ENCODE data around the gene GSTCD. TPM values are rescaled to one million over a fixed set of nuclear protein-coding genes. Genes with fewer than 3 reads are reported as not detected.
"Not testable (repeated sequence)": the region's sequence is repeated elsewhere in the genome, so short reads cannot be mapped to it uniquely, and the experiment has no call there.

GSTCD gene
- total RNA-seq, 1 experiment from 2014 or later, result 21.3 TPM

- H3K4me3 Mint-ChIP-seq (ENCODE audit: unreplicated experiment), result no peak overlapping the region
- peaks cover 9% of the 10 kb centered on the region for H3K4me1 Mint-ChIP-seq (ENCODE audit: low read depth, unreplicated experiment)
- no peak for DNase-seq
- TF ChIP-seq CTCF (IDR thresholded peaks at IDR 0.05; ENCODE audit: insufficient read depth in 1 of 2, low read depth in 1 of 2, low read length in 1 of 2, severe bottlenecking in 1 of 2, unreplicated experiment in 1 of 2), result no peak
- H3K36me3 Mint-ChIP-seq (ENCODE audit: insufficient read depth, unreplicated experiment), result peaks cover 7% of the 10 kb centered on the region
- H3K9me3 Mint-ChIP-seq (ENCODE audit: unreplicated experiment), result no peaks in the 10 kb centered on the region
- CTCF ChIA-PET, result no interaction called here
- intact Hi-C loops (cut with micrococcal nuclease; ENCODE audit: unreplicated experiment), result no loop called here
- H3K4me1 ChIP-seq, result no peaks in the 10 kb centered on the region
- H3K27me3 Mint-ChIP-seq (ENCODE audit: insufficient read depth, unreplicated experiment), result no peaks in the 10 kb centered on the region
- POLR2A ChIA-PET, result no interaction called here
- no peaks in the 10 kb centered on the region for H3K36me3 ChIP-seq (ENCODE audit: control insufficient read depth, insufficient read depth, low read length)
- H3K9me3 ChIP-seq, result no peaks in the 10 kb centered on the region
- H3K4me3 ChIP-seq (ENCODE audit: low read depth, low read length), result no peak overlapping the region
- no peaks in the 10 kb centered on the region for H3K27me3 ChIP-seq (replicated peaks; ENCODE audit: control insufficient read depth, insufficient read depth, low read length)
- no TSS peak for BruUV-seq (replicated peaks)
- no peak overlapping the region for H3K27ac Mint-ChIP-seq (ENCODE audit: unreplicated experiment)
Observed at GRCh38 chr4:105843941-105844340, 135.4 kb downstream of the GSTCD start.

- TF ChIP-seq CTCF (IDR thresholded peaks at IDR 0.05; ENCODE audit: insufficient read depth in 1 of 2, low read depth in 1 of 2, low read length in 1 of 2, severe bottlenecking in 1 of 2, unreplicated experiment in 1 of 2), result no peak
- H3K4me1 ChIP-seq, result peaks cover 4% of the 10 kb centered on the region; the same call in 1 of the 2 replicates
- H3K9me3 ChIP-seq, result no peaks in the 10 kb centered on the region
- Mint-ChIP-seq H3K4me1 (ENCODE audit: low read depth, unreplicated experiment) (peaks cover 9% of the 10 kb centered on the region), H3K27me3 (ENCODE audit: insufficient read depth, unreplicated experiment) (no peaks in the 10 kb centered on the region), H3K9me3 (ENCODE audit: unreplicated experiment) (no peaks in the 10 kb centered on the region), H3K27ac (ENCODE audit: unreplicated experiment) (no peak overlapping the region), H3K4me3 (ENCODE audit: unreplicated experiment) (no peak overlapping the region), H3K36me3 (ENCODE audit: insufficient read depth, unreplicated experiment) (peaks cover 7% of the 10 kb centered on the region)
- H3K4me3 ChIP-seq (ENCODE audit: low read depth, low read length), result no peak overlapping the region
- no TSS peak for BruUV-seq (replicated peaks)
- no peak for DNase-seq
- CTCF ChIA-PET, result no interaction called here
- no peaks in the 10 kb centered on the region for H3K36me3 ChIP-seq (ENCODE audit: control insufficient read depth, insufficient read depth, low read length)
- no peaks in the 10 kb centered on the region for H3K27me3 ChIP-seq (replicated peaks; ENCODE audit: control insufficient read depth, insufficient read depth, low read length)
- intact Hi-C loops (cut with micrococcal nuclease; ENCODE audit: unreplicated experiment), result no loop called here
- POLR2A ChIA-PET, result no interaction called here
Observed at GRCh38 chr4:105845559-105845958, 137.0 kb downstream of the GSTCD start.

- H3K27me3 ChIP-seq (replicated peaks; ENCODE audit: control insufficient read depth, insufficient read depth, low read length); H3K9me3 ChIP-seq; POLR2A ChIA-PET; H3K36me3 ChIP-seq (ENCODE audit: control insufficient read depth, insufficient read depth, low read length); BruUV-seq (replicated peaks); H3K27ac Mint-ChIP-seq (ENCODE audit: unreplicated experiment); H3K36me3 Mint-ChIP-seq (ENCODE audit: insufficient read depth, unreplicated experiment); DNase-seq; H3K4me3 ChIP-seq (ENCODE audit: low read depth, low read length); intact Hi-C loops (cut with micrococcal nuclease; ENCODE audit: unreplicated experiment); H3K9me3 Mint-ChIP-seq (ENCODE audit: unreplicated experiment); H3K4me3 Mint-ChIP-seq (ENCODE audit: unreplicated experiment); CTCF ChIA-PET; H3K4me1 Mint-ChIP-seq (ENCODE audit: low read depth, unreplicated experiment); H3K27me3 Mint-ChIP-seq (ENCODE audit: insufficient read depth, unreplicated experiment): not testable (repeated sequence)
- H3K4me1 ChIP-seq, result peaks cover 15% of the 10 kb centered on the region
Observed at GRCh38 chr4:105848359-105848758, 139.8 kb downstream of the GSTCD start.

- no peak overlapping the region for H3K4me3 Mint-ChIP-seq (ENCODE audit: unreplicated experiment)
- POLR2A ChIA-PET, result no interaction called here
Observed at GRCh38 chr4:105851196-105851595, 142.6 kb downstream of the GSTCD start.

GRCh38 chr4:105852230-105852629 lies 143.6 kb downstream of the GSTCD start:
- H3K4me3 ChIP-seq (ENCODE audit: low read depth, low read length); H3K4me1 Mint-ChIP-seq (ENCODE audit: low read depth, unreplicated experiment); H3K9me3 ChIP-seq; intact Hi-C loops (cut with micrococcal nuclease; ENCODE audit: unreplicated experiment); BruUV-seq (replicated peaks); H3K36me3 Mint-ChIP-seq (ENCODE audit: insufficient read depth, unreplicated experiment); H3K36me3 ChIP-seq (ENCODE audit: control insufficient read depth, insufficient read depth, low read length); POLR2A ChIA-PET; H3K4me3 Mint-ChIP-seq (ENCODE audit: unreplicated experiment); CTCF ChIA-PET; H3K9me3 Mint-ChIP-seq (ENCODE audit: unreplicated experiment); H3K27me3 Mint-ChIP-seq (ENCODE audit: insufficient read depth, unreplicated experiment); H3K27me3 ChIP-seq (replicated peaks; ENCODE audit: control insufficient read depth, insufficient read depth, low read length); H3K27ac Mint-ChIP-seq (ENCODE audit: unreplicated experiment); DNase-seq: not testable (repeated sequence)
- H3K4me1 ChIP-seq, result peaks cover 15% of the 10 kb centered on the region

More at GRCh38 chr4:105851196-105851595, 142.6 kb downstream of the GSTCD start:
- intact Hi-C loops (cut with micrococcal nuclease; ENCODE audit: unreplicated experiment), result no loop called here
- BruUV-seq (replicated peaks), result no TSS peak
- DNase-seq, result no peak
- CTCF ChIA-PET, result no interaction called here
- no peak overlapping the region for H3K4me3 ChIP-seq (ENCODE audit: low read depth, low read length)
- Mint-ChIP-seq H3K4me1 (ENCODE audit: low read depth, unreplicated experiment) (no peaks in the 10 kb centered on the region), H3K27me3 (ENCODE audit: insufficient read depth, unreplicated experiment) (no peaks in the 10 kb centered on the region), H3K27ac (ENCODE audit: unreplicated experiment) (no peak overlapping the region), H3K9me3 (ENCODE audit: unreplicated experiment) (no peaks in the 10 kb centered on the region), H3K36me3 (ENCODE audit: insufficient read depth, unreplicated experiment) (peaks cover 7% of the 10 kb centered on the region)
- no peaks in the 10 kb centered on the region for H3K36me3 ChIP-seq (ENCODE audit: control insufficient read depth, insufficient read depth, low read length)
- H3K27me3 ChIP-seq (replicated peaks; ENCODE audit: control insufficient read depth, insufficient read depth, low read length), result no peaks in the 10 kb centered on the region
- TF ChIP-seq CTCF (IDR thresholded peaks at IDR 0.05; ENCODE audit: insufficient read depth in 1 of 2, low read depth in 1 of 2, low read length in 1 of 2, severe bottlenecking in 1 of 2, unreplicated experiment in 1 of 2), result no peak
- H3K4me1 ChIP-seq, result peaks cover 15% of the 10 kb centered on the region
- no peaks in the 10 kb centered on the region for H3K9me3 ChIP-seq
